GM19238 (cell line): ENCODE measurements around the gene GDF2.

Experiments
- DNase-seq: peaks from one replicate; pipeline ENCODE4 v3.0.0; 2011; ENCODE audit warnings: low spot score; ENCODE audit not compliant: insufficient read length

GDF2 gene

DNA sequence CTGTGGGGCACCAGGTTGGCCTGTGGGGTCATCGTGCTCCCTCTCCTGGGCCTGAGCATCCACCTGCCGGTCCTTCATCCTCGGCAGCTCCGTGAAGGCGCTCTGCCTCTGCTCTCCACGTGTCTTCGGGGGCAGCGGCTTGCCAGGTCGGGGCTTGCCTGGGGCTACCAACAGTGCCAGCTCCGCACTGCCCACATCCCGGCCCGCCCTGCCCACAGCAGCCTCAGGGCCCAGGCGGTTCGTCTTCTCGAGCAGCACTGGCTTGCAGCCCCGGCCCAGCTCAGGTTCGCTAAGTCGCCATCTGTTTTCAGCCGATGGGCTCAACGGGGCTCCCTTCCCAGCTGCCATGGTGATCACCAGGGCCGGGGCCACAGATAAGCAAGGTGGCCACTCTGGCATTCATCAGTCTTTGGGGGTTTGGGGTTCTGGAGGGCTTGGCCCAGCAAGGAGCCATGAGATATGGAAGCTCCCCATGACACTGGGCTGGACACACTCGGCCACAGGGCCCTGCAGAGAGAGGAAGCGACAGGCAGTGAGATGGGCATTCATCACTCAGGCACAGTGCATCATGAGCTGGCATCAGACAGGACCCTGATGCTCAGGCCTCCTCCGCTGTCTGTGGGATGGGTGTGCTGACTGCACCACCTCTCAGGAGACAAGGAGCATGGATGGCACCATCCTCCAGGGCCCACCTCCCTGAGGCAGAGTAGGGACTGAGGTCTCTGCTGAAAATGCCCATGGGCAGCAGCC, 46.4 kb downstream of the GDF2 start:
- no peak for DNase-seq

DNA sequence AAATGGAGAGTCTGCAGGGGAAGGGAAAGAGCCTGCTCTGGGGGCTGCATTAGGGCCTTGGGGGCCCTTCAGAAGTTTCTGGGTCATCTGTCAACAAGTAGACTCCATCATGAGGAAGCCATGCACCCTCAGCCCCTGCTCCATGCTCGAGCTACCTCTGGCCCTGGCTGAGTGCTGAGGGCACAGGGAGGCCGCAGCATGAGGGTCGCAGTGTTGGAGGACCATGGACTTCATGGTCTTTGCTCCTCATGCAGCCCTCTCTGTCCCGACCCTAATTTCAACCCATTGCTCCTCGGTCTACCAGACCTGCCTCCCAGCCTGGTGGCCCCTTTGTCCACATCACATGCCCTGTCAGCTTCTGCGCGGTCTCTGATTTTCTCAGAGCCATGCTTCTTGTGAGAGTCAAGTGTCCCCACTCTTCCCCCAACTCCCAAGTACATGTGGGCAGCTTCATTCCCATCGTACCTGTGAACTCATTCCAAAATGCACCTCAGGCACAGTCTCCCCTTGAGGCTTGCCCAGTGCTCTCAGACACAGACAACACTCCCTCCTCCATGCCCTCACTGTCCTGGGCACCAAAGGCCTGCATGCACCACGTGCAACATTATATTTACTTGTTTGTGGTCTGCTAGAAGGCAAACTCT, 47.1 kb downstream of the GDF2 start:
- DNase-seq = no peak

DNA sequence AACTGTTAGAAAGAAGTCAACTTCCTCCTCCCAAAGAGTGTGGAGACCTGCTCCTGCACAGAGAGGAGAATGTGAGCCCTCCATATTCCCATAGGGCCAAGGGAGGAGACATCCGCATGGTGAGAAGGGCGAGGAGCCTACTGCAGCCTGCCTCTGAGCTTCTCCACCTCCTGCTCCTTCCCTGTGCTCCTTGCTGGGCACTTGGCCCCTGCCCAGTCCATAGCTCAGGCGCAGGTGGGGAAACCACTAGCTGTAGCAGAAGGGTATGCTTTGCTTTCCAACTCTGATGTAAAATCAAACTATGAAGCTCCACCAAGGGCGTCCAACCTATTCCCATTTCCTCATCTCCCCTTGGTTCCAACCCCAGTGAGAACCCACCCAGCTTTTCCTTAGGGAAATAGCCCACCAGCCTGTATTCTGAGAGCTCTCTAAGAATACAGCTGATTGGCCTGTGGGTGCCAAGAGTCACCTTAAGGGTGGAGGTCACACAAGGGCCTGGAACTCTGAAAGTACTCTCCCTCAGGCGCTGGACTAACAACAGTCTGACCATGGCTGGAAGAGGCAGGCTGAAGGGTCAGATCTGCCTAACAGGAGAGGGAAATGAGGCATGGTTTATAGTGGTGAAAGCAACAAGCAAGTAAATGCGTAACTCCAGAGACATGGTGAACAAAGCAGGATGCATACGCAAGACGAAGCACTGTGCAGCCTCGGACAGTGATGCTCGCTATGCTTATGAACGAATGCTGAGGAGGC, 47.9 kb downstream of the GDF2 start:
- no peak for DNase-seq

DNA sequence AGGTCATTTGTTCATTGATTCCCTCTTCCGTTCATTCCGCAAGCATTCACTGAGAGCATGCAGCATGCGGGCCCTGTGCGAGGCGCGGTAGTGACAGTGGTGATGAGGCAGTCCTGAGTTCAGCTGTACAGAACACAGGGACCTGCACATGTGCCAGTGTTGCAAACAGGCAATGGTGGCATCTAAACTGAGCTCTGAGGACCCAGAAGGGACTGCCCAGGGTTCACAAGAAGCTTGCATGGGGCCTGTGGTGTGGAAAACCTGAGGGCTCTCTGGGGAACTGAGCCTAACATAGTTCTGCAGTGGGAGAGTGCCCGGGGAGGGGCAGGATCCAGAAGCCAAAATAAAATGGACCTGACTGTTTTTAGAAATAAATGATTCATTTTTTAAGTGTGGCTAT, 48.6 kb downstream of the GDF2 start:
- no peak for DNase-seq

DNA sequence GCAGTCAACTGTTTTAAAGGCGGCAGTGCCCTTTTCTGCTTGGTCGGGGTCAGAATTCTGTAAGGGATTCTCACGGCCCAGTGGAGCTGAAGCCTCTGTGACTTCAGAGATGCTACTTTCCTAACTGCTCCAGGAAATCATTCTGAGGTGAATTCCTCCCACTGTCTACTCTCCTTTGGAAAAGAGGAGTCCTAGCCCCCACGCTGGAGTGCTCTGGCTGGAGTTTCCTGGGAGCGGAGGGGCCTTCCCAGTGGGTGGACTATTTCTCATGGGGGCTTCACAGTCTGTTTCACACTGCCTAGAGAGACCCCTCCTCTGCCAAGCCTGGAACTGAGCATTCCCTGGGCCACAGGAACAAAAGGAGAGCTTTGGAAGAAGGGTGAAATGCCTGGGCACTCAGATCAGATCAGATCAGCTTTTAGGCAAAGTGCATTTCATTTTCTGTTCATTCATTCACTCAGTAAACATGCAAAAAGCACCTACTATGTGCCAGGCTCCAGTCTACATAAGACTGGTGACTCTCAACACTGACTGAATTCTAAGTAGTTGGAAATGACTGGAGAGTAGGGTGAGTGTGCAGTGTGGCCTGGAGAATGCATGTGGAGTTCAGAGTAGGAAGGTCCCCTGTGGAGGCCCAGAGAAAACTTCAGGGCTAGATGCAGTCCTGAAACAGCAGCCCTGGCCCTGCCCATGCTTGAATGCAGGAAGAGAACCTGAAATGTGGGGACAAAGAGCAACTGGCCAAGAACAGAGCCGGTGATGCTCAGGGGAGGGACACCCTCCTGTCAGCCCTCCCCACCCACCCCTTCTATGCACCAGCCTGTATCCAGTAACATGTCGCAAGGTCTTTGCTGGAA, 49.6 kb downstream of the GDF2 start:
- no peak for DNase-seq

DNA sequence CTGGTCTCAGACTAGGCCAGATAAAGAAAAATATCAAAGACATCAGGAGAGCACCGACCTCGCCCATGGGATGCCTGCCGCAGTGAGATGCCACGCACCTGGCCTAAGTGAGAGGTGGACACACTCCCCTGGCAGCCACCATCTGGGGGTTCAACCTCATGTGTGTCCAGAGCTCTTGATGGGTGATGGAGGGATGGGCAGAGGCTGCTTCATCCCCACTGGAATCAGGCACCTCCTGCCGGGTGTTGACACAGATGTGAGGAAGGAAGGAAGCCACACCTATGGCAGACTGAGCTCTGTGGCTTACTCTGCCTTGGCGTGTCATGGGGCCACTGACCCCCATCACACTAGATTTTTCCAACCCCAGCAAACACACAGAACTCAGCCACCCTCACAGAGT, 50.5 kb downstream of the GDF2 start:
- DNase-seq = no peak

DNA sequence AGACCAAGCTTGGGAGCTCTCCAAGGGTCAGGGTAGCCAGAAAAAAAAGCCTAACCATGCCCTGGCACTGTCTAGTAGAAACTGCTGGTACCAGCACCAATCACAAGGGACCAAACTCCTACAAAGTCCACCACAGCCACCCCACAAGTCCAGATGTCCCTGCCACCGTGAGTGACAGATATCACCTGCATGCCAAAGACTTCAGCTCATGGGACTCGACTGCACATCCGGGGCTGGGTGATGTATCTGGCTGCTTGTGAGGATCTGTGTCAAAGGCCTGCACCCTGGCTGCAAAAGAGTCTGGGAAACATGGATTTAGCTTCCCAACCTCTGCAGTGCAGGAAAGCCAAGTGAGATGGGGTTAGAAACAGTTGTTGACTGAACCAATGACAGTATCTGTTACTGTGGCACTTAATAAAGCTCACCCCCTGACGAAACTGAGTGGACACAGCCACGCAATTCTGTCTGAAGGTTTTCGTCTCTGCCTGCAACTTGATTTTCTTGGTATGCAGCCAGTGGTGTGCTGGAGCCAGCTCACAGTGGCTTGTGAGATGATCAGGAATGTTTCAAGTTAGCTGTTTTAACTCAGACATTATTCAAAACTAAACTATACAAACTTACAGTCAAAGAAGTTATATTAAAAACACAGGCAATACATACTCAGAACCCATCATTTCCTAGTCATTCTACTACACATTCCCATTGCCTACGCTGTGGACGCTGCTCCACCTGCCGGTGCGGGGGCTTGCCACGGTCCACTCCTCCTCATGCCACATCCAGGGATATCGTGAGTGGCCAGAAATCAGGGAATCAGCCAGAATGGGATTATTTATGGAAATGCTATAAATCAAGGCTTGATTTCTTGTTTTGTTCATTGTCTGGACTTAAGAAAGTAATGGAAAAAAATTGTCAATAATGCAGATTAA, 52.6 kb downstream of the GDF2 start:
- DNase-seq = no peak

DNA sequence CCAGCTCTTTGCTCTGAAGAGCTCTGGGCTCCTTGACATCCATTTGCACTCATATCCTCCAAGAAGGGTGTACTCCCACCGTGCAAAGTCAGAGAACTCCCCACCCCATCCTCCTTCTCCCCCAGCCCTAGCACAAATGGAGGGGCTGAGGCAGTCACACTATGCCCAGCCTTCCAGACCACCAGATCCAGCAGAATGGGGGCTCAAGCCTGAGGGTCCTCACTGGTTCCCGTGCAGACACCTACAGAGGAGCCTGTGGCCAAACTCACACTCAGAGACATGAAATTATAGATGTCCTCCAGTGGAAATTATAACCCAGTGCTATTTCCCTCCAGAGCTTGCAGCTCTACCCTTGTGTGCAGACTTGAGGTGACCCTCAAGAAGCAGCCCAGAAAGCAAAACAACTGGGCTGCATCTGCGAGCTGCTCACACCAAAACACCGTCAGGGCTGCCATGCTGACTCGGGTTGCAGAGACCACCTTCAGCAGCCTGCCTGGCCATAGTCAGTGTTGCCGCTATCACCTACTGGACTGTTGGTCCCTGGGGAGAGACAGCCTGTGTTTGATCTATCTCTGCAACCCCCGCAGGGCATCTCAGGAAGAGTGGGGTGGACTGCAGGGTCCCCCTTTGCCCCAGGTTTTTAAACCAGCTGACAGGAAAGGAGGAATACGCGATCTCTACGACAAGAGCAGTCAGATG, 54.4 kb downstream of the GDF2 start:
- DNase-seq = no peak
